Panc1 (cell line): ENCODE data around the gene INPP1. TPM values are rescaled to one million over a fixed set of nuclear protein-coding genes. Genes with fewer than 3 reads are reported as not detected.

ENCODE experiments used
- ATAC-seq: fragments of 200-7000 bp; cut with Tn5 transposase; 2 replicates; pipeline ENCODE4 v1.9.1; 2020; ENCODE audit warnings: mild to moderate bottlenecking, moderate library complexity
- BruUV-seq: library from RNA; stranded (reverse); fragments of 400-500 nt; replicated peaks from 2 replicates; lab custom pipeline; 2021; lab: Mats Ljungman, UMichigan
- CTCF ChIA-PET: fragments of 300-600 bp; sonication (Branson Sonifier 250); formaldehyde crosslinking; loops from one replicate; lab custom pipeline; 2022; ENCODE audit warnings: antibody characterized with exemption; lab: Charles Lee
- POLR2A ChIA-PET: fragments of 300-600 bp; sonication (Branson Sonifier 250); formaldehyde crosslinking; loops from one replicate; lab custom pipeline; 2022; ENCODE audit warnings: antibody characterized with exemption; lab: Charles Lee
- DNase-seq: peaks from one replicate; pipeline ENCODE4 v3.0.0-alpha.2; 2010; ENCODE audit warnings: low read depth, low spot score
- H3K27ac ChIP-seq: 2 replicates; pipeline ENCODE4 v1.5.1; 2011; ENCODE audit warnings: mild to moderate bottlenecking, low read length, inconsistent platforms
- H3K27me3 ChIP-seq: fragments of 200-500 bp; sonication (Bioruptor generic); 2 replicates; pipeline ENCODE4 v1.6.0; 2014; ENCODE audit warnings: low read length, inconsistent platforms; ENCODE audit not compliant: control insufficient read depth, insufficient read depth
- H3K36me3 ChIP-seq: fragments of 200-500 bp; sonication (Bioruptor generic); 2 replicates; pipeline ENCODE4 v1.5.1; 2014; ENCODE audit warnings: inconsistent platforms, mild to moderate bottlenecking, low read length, moderate library complexity; ENCODE audit not compliant: control insufficient read depth, insufficient read depth
- H3K4me1 ChIP-seq: 2 replicates; pipeline ENCODE4 v1.5.1; 2011; ENCODE audit warnings: inconsistent platforms, mild to moderate bottlenecking, low read length, moderate library complexity; ENCODE audit not compliant: control insufficient read depth, insufficient read depth
- H3K4me3 ChIP-seq, 2 experiments: 2 replicates each; pipeline ENCODE4 v1.5.1; 2011 to 2012; ENCODE audit warnings: low read depth in 2 of 2, low read length in 2 of 2, mild to moderate bottlenecking in 2 of 2, inconsistent platforms in 1 of 2, moderate library complexity in 1 of 2
- H3K9me3 ChIP-seq: fragments of 200-500 bp; sonication (Bioruptor generic); 2 replicates; pipeline ENCODE4 v1.5.1; 2014; ENCODE audit warnings: low read depth, mild to moderate bottlenecking, inconsistent platforms, low read length, moderate library complexity; ENCODE audit not compliant: control insufficient read depth, insufficient read depth
- CTCF ChIP-seq: fragments of 450-650 bp; IDR thresholded peaks from 2 replicates; pipeline ENCODE4 v1.5.1; 2017; ENCODE audit warnings: mild to moderate bottlenecking
- POLR2AphosphoS5 ChIP-seq: IDR thresholded peaks from 2 replicates; pipeline ENCODE4 v1.6.1; 2012; ENCODE audit warnings: mild to moderate bottlenecking, low read depth, low read length, moderate library complexity
- REST ChIP-seq, 2 experiments: IDR thresholded peaks; 2 replicates each; pipeline ENCODE4 v1.6.1; 2011 to 2012; ENCODE audit warnings: low read depth in 2 of 2, control low read depth in 1 of 2, low read length in 1 of 2, mild to moderate bottlenecking in 1 of 2, moderate library complexity in 1 of 2; ENCODE audit not compliant: insufficient read depth in 1 of 2
- SIN3A ChIP-seq: IDR thresholded peaks from 2 replicates; pipeline ENCODE4 v1.6.1; 2012; ENCODE audit warnings: low read depth, mild to moderate bottlenecking, low read length, moderate library complexity, borderline replicate concordance; ENCODE audit not compliant: insufficient read depth
- TCF7L2 ChIP-seq: IDR thresholded peaks from 2 replicates; pipeline ENCODE4 v1.6.1; 2011; ENCODE audit warnings: mild to moderate bottlenecking, low read depth, low read length, inconsistent platforms
- in situ Hi-C: cut with HindIII; loops from 2 replicates; pipeline ENCODE4 v1.10.0; 2016; ENCODE audit warnings: low sequenced_read_pairs, low pct_unique_long_range_greater_than_20kb
- intact Hi-C: fragments of 100-400 bp; cut with micrococcal nuclease; formaldehyde crosslinking; loops from one replicate; pipeline ENCODE4 v1.10.0; 2022; ENCODE audit not compliant: unreplicated experiment
- total RNA-seq: library from RNA; stranded (reverse); gene quantifications from one replicate; pipeline ENCODE4 v1.2.1, GENCODE V29; 2021; ENCODE audit not compliant: unreplicated experiment

INPP1 gene
- total RNA-seq, 1 experiment from 2014 or later = 10.8 TPM

GRCh38 chr2:190420801-190421200, 77.4 kb downstream of the INPP1 start:
- Histone ChIP-seq H3K36me3 (no peaks in the 10 kb centered on the region), H3K4me3 (no peak overlapping the region), H3K27ac (no peak overlapping the region), H3K9me3 (no peaks in the 10 kb centered on the region), H3K27me3 (no peaks in the 10 kb centered on the region), H3K4me1 (no peaks in the 10 kb centered on the region)
- POLR2A ChIA-PET = no interaction called here
- TF ChIP-seq TCF7L2 (no peak), SIN3A (no peak), POLR2AphosphoS5 (no peak), CTCF (no peak), REST (IDR thresholded peaks at IDR 0.05; ENCODE audit: insufficient read depth in 1 of 2, low read depth in 2 of 2, low read length in 1 of 2) (no peak)
- CTCF ChIA-PET = no interaction called here
- DNase-seq = no peak
- in situ Hi-C loops (no loop called here), intact Hi-C loops (no loop called here)
- no peak for ATAC-seq
- BruUV-seq = no TSS peak

Other genes with a start within 250 kb of the INPP1 start
- 21.7 TPM for gene HIBCH, start 23.8 kb upstream of the INPP1 start, total RNA-seq
- 10.4 TPM for gene MFSD6, start 64.8 kb downstream of the INPP1 start, total RNA-seq
- gene NEMP2, start 191.1 kb downstream of the INPP1 start, total RNA-seq = 12.0 TPM